Colonic mucosa (tissue), 4 donors: ENCODE measurements around the gene IGSF22. TPM values are rescaled to one million over a fixed set of nuclear protein-coding genes. Genes with fewer than 3 reads are reported as not detected.

ENCODE experiments used
- DNase-seq: peaks from one replicate; pipeline ENCODE4 v3.0.0-alpha.2; 2020
- H3K27ac ChIP-seq: fragments of 200-600 bp; one replicate; pipeline ENCODE4 v1.8.0; 2021
- H3K27me3 ChIP-seq: fragments of 200-600 bp; one replicate; pipeline ENCODE4 v1.8.0; 2021
- H3K36me3 ChIP-seq: fragments of 200-600 bp; one replicate; pipeline ENCODE4 v1.8.0; 2021
- H3K4me1 ChIP-seq: fragments of 200-600 bp; one replicate; pipeline ENCODE4 v1.8.0; 2021; ENCODE audit warnings: mild to moderate bottlenecking
- H3K4me3 ChIP-seq: fragments of 200-600 bp; one replicate; pipeline ENCODE4 v1.8.0; 2021
- H3K9ac ChIP-seq, 2 donors: one replicate each; pipeline ENCODE4 v1.7.0; 2013; ENCODE audit warnings: control low read depth in 2 of 2, low read depth in 2 of 2, low read length in 2 of 2
- H3K9me3 ChIP-seq: fragments of 200-600 bp; one replicate; pipeline ENCODE4 v1.8.0; 2021
- CTCF ChIP-seq: fragments of 200-600 bp; IDR thresholded peaks from one replicate; pipeline ENCODE4 v1.8.0; 2022; ENCODE audit warnings: antibody characterized with exemption, mild to moderate bottlenecking
- intact Hi-C: fragments of 100-400 bp; cut with DNase I; formaldehyde crosslinking; loops from one replicate; pipeline ENCODE4 v1.14.1; 2022
- total RNA-seq, 2 donors: library from RNA; stranded (reverse); fragmentation: NEBNext Ultra II Directional in 1 of 2; extraction: Animal tissue kit (Norgen Biotek cat#: 25700) in 1 of 2; gene quantifications; one replicate each; pipeline ENCODE4 v1.2.1, GENCODE V29; 2021
- donor health status: healthy.
- donor health status: DM: no; HTN: no; CAD: no.
- donor health status: DM: no; HTN: no; CAD: no.

The IGSF22 gene
- 1 to 10 TPM in 1 of 2 donors, under 1 TPM in 1; 0.42 to 1.3 TPM for total RNA-seq

DNA sequence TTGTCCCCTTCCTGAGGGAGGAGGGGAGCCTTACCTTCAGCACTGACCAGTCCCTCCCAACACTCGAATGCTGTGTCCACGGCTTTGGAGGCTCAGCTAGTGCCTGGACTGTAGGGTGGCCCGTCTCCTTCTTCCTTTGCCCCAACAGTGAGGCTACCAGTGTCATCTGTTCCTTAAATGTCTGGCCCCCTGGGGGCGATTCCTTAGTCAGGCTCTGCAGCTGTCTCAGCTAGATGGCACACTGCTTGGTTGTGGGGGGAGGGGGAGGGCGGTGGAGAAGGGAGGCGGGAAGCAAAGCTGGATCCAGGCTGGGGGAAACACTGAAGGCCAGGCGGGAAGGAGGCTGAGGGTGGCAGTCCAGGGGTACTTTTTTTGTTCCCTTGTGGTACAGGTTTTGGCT lies at the start of gene IGSF22:
Gene IGSF22, minus strand, starts transcription at position 149 of the 400 bp plus-strand sequence. CDS start 1,952 bp downstream, outside the sequence.
- Histone ChIP-seq H3K27me3 (no peaks in the 10 kb centered on the region), H3K36me3 (no peaks in the 10 kb centered on the region), H3K9ac (no peak within 1 kb of the TSS), H3K9me3 (no peaks in the 10 kb centered on the region), H3K4me3 (no peak within 1 kb of the TSS), H3K4me1 (no peaks in the 10 kb centered on the region), H3K27ac (no peak within 1 kb of the TSS)
- no peak for DNase-seq
- no peak for TF ChIP-seq CTCF
- intact Hi-C loops, result no loop called here

DNA sequence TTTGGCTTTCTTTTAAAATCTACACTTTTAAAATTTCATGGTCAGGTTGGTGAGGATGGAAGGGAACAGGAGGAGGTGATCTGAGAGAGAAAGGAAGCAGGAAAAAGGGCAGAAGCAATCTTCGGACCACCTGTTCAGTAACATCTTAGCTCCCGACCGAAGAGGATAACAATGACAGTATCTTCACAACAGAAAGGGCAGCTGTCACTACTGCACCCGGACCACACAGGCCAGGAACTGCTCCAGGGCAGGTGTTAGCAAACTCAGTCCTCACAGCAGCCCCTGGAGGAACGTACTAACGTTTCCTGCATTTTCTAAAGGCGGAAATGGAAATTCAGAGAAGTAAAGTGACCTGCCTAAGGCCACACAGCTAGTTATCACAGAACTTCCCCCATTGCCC lies 48.8 kb upstream of the IGSF22 start:
- H3K27me3 ChIP-seq, result no peaks in the 10 kb centered on the region
- H3K9ac ChIP-seq, result no peak overlapping the region
- H3K4me1 ChIP-seq, result no peaks in the 10 kb centered on the region
- H3K4me3 ChIP-seq, result no peak overlapping the region
- H3K36me3 ChIP-seq, result no peaks in the 10 kb centered on the region
- intact Hi-C loops, result loop anchor here (10.0 kb wide), 1 partner anchor 80 kb away; no protein-coding TSS in a partner anchor
- no peak for DNase-seq
- no peaks in the 10 kb centered on the region for H3K9me3 ChIP-seq
- no peak overlapping the region for H3K27ac ChIP-seq
- no peak for TF ChIP-seq CTCF

DNA sequence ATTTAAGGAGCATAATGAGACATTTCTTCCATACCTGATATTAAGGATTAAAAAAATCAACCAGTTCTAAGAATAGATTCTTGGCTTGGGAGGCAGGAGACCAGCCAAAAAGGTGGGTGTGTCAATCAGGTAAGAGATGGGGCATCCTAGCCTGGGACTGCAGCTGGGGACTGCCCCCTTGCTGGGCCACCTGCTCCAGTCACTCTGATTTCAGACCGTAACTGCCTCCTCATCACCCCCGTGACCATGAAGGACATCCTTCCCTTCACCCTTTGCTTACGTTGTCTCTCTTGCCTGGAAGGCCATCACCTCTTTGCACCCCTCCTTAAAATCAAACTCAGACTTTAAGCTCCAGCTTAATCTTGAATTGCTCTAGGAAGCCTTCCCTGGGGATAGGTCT lies 47.7 kb upstream of the IGSF22 start:
- Histone ChIP-seq H3K4me1 (no peaks in the 10 kb centered on the region), H3K27ac (no peak overlapping the region), H3K9me3 (no peaks in the 10 kb centered on the region), H3K27me3 (no peaks in the 10 kb centered on the region), H3K36me3 (no peaks in the 10 kb centered on the region), H3K9ac (no peak overlapping the region), H3K4me3 (no peak overlapping the region)
- no peak for TF ChIP-seq CTCF
- intact Hi-C loops, result loop anchor here (10.0 kb wide), 1 partner anchor 81 kb away; no protein-coding TSS in a partner anchor
- DNase-seq, result no peak

DNA sequence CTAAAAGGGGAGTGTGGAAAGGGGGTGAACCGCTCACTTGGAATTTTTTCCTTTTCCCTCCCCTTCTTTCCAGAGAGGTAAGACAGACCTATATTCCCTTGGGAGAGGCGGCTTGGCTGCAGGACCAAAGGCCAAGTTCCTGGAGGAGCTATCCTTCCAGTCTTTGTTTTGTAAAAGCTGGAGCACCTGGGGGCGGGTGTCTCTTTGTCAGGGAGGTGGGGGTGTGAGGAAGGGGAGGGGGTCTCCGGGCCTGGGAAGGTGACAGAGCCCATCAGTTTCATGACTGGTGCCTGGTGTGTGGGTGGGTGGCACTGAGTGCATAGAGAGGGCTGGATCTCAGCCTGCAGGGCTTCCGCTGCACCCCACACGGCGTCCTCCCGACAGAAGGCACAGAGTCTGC lies 47.1 kb upstream of the IGSF22 start:
- Histone ChIP-seq H3K9me3 (no peaks in the 10 kb centered on the region), H3K27me3 (no peaks in the 10 kb centered on the region), H3K27ac (no peak overlapping the region), H3K36me3 (no peaks in the 10 kb centered on the region), H3K9ac (no peak overlapping the region), H3K4me1 (no peaks in the 10 kb centered on the region), H3K4me3 (no peak overlapping the region)
- DNase-seq, result no peak
- intact Hi-C loops, result loop anchor here (10.0 kb wide), 1 partner anchor 82 kb away; no protein-coding TSS in a partner anchor
- TF ChIP-seq CTCF, result no peak

- DNase-seq, result no peak
- TF ChIP-seq CTCF, result no peak
- H3K9ac ChIP-seq, result no peak overlapping the region
- H3K36me3 ChIP-seq, result no peaks in the 10 kb centered on the region
- H3K27ac ChIP-seq, result no peak overlapping the region
- no peaks in the 10 kb centered on the region for H3K4me1 ChIP-seq
- no peaks in the 10 kb centered on the region for H3K27me3 ChIP-seq
- intact Hi-C loops, result loop anchor here (10.0 kb wide), 1 partner anchor 83 kb away; no protein-coding TSS in a partner anchor
- H3K9me3 ChIP-seq, result no peaks in the 10 kb centered on the region
- no peak overlapping the region for H3K4me3 ChIP-seq
Observed at GRCh38 chr11:18772211-18772610, 46.2 kb upstream of the IGSF22 start.
